Raji (cell line): ENCODE measurements around the gene GFPT1.

Experiments used
- POLR2A ChIP-seq: IDR thresholded peaks from 2 replicates; pipeline ENCODE4 v1.6.1; 2011; ENCODE audit warnings: low read depth, low read length, control low read depth; ENCODE audit not compliant: insufficient read depth

The GFPT1 gene

DNA sequence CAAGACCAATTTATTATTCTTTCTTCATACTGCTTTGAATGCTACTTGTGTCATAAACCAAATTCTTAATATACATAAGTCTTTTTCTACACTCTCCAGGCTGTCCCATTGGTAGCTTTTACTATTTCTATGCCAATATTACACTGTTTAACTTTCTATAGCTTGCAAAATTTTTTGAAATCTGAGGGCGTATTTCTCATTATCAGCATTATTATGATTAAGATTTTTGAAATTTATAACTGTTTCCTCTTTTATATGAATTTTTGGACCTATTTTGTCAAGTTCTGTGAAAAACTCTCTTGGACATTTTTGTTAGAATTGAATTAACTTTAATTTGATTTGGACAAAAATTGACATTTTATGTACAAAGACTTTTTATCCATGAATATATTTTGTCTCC, 98.6 kb downstream of the GFPT1 start:
- no peak for TF ChIP-seq POLR2A

DNA sequence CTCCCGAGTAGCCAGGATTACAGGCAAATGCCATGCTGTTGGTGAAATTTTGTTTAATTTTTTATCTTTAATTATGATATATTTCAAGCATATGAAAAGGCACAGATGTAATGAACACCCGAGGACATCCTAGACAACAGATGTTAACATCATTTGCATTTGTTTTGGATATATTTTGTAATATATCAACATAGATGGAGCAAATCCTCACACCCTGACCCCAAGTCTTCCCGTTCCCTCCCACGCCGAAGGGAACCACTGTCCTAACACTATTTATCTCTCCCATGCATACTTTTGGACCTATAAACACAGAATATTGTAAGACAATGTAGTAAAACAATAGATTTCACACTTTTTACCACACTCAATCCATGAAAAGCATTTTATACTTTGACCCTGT, 99.5 kb downstream of the GFPT1 start:
- no peak for TF ChIP-seq POLR2A

DNA sequence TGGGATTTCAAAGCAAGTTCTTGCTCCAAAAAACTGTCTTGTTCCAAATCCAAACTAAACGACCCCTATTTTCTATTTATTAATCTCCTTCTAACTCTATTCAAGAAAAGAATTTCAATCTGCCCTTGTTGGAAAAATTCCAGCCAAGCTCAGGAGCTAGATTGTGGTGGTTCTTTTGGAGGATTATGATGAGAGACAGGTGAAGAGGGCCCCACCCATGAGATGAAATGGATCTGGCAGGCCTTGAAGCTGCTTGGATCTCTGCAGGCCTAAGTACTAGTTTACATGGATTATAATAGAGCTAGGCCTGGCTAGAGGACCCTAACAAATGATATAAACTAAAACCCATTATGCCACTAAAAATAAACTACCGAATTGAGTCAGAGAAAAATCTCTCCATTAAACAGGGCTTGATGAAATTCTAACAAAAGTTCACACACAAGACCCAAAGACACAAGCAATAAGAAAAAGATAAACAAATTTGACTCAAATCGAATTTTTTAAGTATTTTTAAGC, 101.6 kb downstream of the GFPT1 start:
- no peak for TF ChIP-seq POLR2A

DNA sequence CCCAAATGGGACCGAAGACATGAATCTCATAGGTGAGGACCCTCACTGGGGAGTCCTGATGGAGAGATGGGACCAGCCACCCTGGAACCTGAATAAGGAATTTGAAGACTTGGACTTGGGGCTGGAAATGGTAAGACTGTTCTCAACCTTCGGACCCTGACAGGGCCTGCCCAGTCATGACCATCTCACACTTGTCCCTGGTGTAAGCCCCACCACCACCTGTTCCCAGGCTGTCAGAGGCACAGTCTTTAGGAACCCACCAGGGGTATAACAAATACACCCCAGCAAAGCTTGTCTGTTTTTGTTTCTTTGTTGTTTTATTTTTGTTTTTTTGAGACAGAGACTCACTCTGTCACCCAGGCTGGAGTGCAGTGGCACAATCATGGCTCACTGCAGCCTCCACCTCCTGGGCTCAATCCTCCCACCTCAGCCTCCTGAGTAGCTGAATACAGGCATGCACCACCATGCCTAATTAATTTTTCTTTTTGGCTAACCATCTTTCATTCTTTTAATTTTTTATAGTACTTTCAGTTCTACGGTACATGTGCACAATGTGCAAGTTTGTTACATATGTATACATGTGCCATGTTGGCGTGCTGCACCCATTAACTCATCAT, 106.1 kb downstream of the GFPT1 start:
- TF ChIP-seq POLR2A, result no peak

DNA sequence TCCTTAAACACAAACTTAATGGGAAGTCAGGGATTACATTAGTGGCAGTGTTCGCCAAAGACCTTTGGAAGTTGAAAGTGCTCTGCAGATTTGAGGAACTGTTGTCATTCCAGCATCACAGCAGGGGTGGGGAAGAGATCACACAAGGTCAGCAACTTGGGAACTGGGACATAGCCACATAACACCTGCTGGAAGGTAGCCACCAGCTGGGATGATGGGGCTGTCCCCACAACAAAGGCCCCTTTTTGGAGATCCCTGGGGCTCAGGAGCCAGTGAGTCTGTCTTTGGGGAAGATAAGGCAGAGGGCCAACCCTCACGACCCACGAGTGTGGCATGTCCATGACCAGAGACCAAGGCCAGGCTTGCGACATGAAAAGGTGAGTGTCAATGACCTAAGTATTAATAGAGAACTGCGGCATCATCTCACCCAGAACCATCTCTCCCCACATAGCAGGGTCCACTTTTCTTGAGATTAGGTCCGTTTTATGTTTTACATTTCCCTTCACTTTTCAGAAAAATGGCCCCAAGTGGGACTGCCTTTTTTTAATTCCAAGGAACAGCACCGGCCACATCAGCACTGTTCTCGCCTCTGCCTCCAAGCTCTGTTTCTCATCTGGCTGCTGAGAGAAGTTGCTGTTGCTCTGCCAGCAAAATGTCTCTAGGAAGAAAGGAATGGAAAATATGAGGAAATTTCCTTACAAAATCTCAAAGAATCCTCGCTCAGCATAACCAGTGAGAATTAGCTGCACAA, 106.9 kb downstream of the GFPT1 start:
- no peak for TF ChIP-seq POLR2A

DNA sequence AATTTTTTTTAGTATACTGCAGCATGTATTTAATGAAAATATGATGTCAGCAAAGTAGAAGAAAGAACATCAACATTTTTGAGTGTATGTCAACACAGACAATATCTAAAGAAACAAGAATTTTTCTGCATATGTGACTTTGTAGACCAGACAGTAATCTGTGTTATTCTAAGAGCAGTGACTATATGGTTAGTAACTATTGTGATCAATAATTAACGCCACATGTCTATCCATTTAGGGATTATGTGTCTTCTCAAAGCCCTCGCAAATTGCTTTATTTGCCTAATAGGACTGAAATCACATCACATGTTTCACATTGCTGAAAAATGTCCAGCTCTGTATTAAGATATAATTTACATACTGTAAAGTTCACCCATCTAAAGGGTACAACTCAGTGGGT, 107.8 kb downstream of the GFPT1 start:
- no peak for TF ChIP-seq POLR2A

DNA sequence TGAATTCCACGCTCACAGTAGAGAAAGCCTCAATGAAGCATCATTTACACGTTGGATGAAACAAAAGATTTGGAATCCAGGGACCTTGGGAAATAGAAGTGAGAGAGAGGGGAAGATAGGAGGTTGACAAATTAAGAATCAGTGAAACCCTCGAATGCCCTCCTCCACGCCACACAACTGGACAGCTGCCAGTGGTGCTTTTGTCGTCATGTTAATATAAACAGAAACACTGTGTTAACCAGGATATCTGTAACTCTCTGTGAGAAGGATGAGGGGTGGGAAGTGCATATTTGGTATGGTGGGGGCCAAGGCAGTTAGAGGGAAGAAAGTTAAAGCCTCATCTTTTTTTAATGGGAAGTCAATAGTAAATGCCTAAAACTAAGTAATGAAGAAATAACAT, 108.7 kb downstream of the GFPT1 start:
- no peak for TF ChIP-seq POLR2A

DNA sequence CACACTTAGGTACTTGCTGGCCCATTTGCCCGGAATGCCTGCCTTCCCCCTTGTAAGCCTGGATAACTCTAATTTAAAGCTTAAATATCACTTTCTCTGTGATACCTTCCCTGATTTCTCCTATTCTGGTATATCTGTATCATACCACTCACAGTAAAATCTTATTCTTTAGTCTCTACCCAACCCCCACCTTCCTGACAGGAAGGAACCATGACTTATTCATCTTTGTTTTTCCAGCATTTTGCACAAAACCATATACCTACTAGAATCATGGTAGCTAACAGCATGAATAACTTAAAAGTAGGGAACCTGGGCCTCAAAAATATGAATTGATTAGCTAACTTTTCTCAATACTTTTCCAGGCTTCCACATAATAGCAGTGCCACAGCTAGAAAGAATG, 111.5 kb downstream of the GFPT1 start:
- TF ChIP-seq POLR2A, result no peak

DNA sequence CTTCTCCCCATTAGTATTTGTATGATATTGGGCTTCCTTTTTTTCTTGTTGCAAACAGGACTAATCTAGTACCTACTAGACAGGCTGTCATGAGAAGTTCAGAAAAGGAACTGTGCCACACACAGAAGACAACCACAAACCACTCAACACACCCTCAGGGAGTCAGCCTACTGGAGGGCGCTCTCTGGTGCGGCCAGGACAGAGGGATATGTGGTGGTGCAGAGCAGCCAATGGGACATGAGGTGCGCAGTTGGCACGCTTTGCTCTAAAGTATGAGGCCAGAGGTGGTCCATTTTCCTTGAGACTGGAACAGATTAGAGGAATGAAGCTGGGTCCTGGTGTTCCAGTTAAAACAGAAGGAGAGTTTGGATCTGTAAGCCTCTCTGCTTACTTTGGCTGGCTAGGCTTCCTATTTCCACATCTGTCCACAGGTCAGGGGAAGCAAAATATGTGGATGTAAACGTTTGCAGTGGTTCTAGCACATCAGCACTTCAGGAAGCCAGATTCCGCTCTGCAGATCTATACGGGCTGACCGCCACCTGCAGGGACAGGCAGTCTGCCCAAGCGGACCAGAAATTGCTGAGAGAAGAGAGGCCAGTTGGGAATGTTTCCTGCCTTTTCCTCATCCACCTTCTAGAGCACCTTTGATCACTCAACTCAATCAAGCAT, 114.1 kb downstream of the GFPT1 start:
- TF ChIP-seq POLR2A, result no peak

DNA sequence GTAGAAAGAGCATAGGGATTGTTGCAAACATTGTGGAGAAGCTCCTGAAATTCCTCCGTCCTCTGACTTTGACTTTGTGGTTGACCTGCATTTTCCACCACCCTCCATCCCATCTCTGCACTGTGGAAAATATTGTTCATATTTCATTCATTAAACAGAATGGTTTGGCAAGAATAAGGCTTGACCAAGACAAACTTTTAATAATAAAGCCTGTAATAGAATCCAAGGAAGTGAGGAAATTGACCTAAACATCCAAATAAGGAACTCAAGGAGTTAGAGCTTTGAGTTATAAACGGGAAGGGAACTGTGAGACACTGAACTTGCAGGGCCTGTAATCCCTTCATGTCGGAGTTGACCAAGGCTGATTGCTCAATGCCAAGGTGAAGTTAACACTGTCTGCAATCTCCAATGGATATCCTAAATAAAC, 115.2 kb downstream of the GFPT1 start:
- no peak for TF ChIP-seq POLR2A
